BLaER1 treated with 17β-estradiol and CSF1 and Interleukin-3, amounts not matched to agents 10 nM and 100 nM (cell line): Measurements from ENCODE around the gene SPRYD3.

Experiments used
- H3K27ac ChIP-seq, 11 experiments: shearing (Covaris generic); formaldehyde crosslinking; 2 replicates each; pipeline ENCODE4 v1.8.1; 2022
- H3K27me3 ChIP-seq, 11 experiments: shearing (Covaris generic); formaldehyde crosslinking; 2 replicates each; pipeline ENCODE4 v1.8.1; 2022
- H3K36me3 ChIP-seq, 11 experiments: shearing (Covaris generic); formaldehyde crosslinking; 2 replicates each; pipeline ENCODE4 v1.8.1; 2022
- H3K4me1 ChIP-seq, 10 experiments: shearing (Covaris generic); formaldehyde crosslinking; 2 replicates each; pipeline ENCODE4 v1.8.1; 2022
- H3K4me2 ChIP-seq, 11 experiments: shearing (Covaris generic); formaldehyde crosslinking; 2 replicates each; pipeline ENCODE4 v1.8.1; 2022
- H3K4me3 ChIP-seq, 10 experiments: shearing (Covaris generic); formaldehyde crosslinking; 2 replicates each; pipeline ENCODE4 v1.8.1; 2022
- H3K9ac ChIP-seq, 11 experiments: shearing (Covaris generic); formaldehyde crosslinking; 2 replicates each; pipeline ENCODE4 v1.8.1; 2022
- H3K9me3 ChIP-seq, 11 experiments: shearing (Covaris generic); formaldehyde crosslinking; replicated peaks in 1 of 11; 2 replicates each; pipeline ENCODE4 v1.8.1; 2022
- H4K20me1 ChIP-seq, 11 experiments: shearing (Covaris generic); formaldehyde crosslinking; 2 replicates each; pipeline ENCODE4 v1.8.1; 2022
- Cebpa-rat ChIP-seq, 11 experiments: shearing (Covaris generic); IDR thresholded peaks; 2 replicates each; pipeline ENCODE4 v1.8.1; 2022

SPRYD3 gene

GRCh38 chr12:53079226-53080117, at the start of gene SPRYD3:
Gene SPRYD3, minus strand, starts transcription at chr12:53079390. Its CDS starts 57 bp downstream, at chr12:53079333.
- TF ChIP-seq Cebpa-rat (IDR thresholded peaks at IDR 0.05), result no peak
- Histone ChIP-seq H3K27me3 (no peaks in the 10 kb centered on the region), H3K36me3 (peaks cover 23 to 35% (median 29%) of the 10 kb centered on the region in 11 experiments), H3K27ac (peak within 1 kb of the TSS; percentile 68 to 90 (median 85)), H4K20me1 (no peaks in the 10 kb centered on the region), H3K4me3 (peak within 1 kb of the TSS; percentile 66 to 83 (median 76)), H3K9ac (peak within 1 kb of the TSS; percentile 77 to 90 (median 83)), H3K4me2 (peak within 1 kb of the TSS; percentile 93 to 98 (median 95)), H3K4me1 (peaks cover 18 to 32% (median 22%) of the 10 kb centered on the region in 10 experiments), H3K9me3 (peaks cover 0 to 11% (median 6%) of the 10 kb centered on the region in 11 experiments; a peak in 12 of 22 replicates)

GRCh38 chr12:53127169-53127568, 48.0 kb upstream of the SPRYD3 start:
- Histone ChIP-seq H3K4me3 (no peak overlapping the region), H3K36me3 (no peaks in the 10 kb centered on the region), H4K20me1 (no peaks in the 10 kb centered on the region), H3K4me2 (peak overlapping the region in 3 of 11 experiments; percentile 12 to 48 (median 26); a peak in 6 of 22 replicates), H3K9me3 (no peaks in the 10 kb centered on the region), H3K27ac (no peak overlapping the region), H3K27me3 (no peaks in the 10 kb centered on the region), H3K4me1 (peaks cover 0 to 46% (median 0%) of the 10 kb centered on the region in 10 experiments; a peak in 6 of 20 replicates), H3K9ac (no peak overlapping the region)
- no peak for TF ChIP-seq Cebpa-rat (IDR thresholded peaks at IDR 0.05)

GRCh38 chr12:53124352-53124723, 45.1 kb upstream of the SPRYD3 start:
- no peak overlapping the region for H3K4me3 ChIP-seq
- H3K27me3 ChIP-seq, result no peaks in the 10 kb centered on the region
- peaks cover 0 to 28% (median 0%) of the 10 kb centered on the region in 10 experiments; a peak in 6 of 20 replicates for H3K4me1 ChIP-seq
- no peaks in the 10 kb centered on the region for H3K36me3 ChIP-seq
- no peak overlapping the region for H3K27ac ChIP-seq
- H3K4me2 ChIP-seq, result no peak overlapping the region
- no peaks in the 10 kb centered on the region for H3K9me3 ChIP-seq
- H3K9ac ChIP-seq, result no peak overlapping the region
- TF ChIP-seq Cebpa-rat (IDR thresholded peaks at IDR 0.05), result no peak
- H4K20me1 ChIP-seq, result no peaks in the 10 kb centered on the region

- no peak overlapping the region for H3K4me3 ChIP-seq
- H4K20me1 ChIP-seq, result no peaks in the 10 kb centered on the region
- peaks cover 0 to 22% (median 0%) of the 10 kb centered on the region in 10 experiments; a peak in 6 of 20 replicates for H3K4me1 ChIP-seq
- no peak overlapping the region for H3K4me2 ChIP-seq
- H3K36me3 ChIP-seq, result no peaks in the 10 kb centered on the region
- no peak for TF ChIP-seq Cebpa-rat (IDR thresholded peaks at IDR 0.05)
- no peaks in the 10 kb centered on the region for H3K27me3 ChIP-seq
- H3K27ac ChIP-seq, result no peak overlapping the region
- no peak overlapping the region for H3K9ac ChIP-seq
- no peaks in the 10 kb centered on the region for H3K9me3 ChIP-seq
Observed at GRCh38 chr12:53123578-53124351, 44.6 kb upstream of the SPRYD3 start.

- no peaks in the 10 kb centered on the region for H4K20me1 ChIP-seq
- H3K9ac ChIP-seq, result no peak overlapping the region
- no peak overlapping the region for H3K4me3 ChIP-seq
- H3K4me1 ChIP-seq, result peaks cover 0 to 14% (median 0%) of the 10 kb centered on the region in 10 experiments; a peak in 6 of 20 replicates
- no peaks in the 10 kb centered on the region for H3K36me3 ChIP-seq
- no peak overlapping the region for H3K27ac ChIP-seq
- H3K27me3 ChIP-seq, result no peaks in the 10 kb centered on the region
- TF ChIP-seq Cebpa-rat (IDR thresholded peaks at IDR 0.05), result no peak
- no peaks in the 10 kb centered on the region for H3K9me3 ChIP-seq
- H3K4me2 ChIP-seq, result no peak overlapping the region
Observed at GRCh38 chr12:53122961-53123468, 43.8 kb upstream of the SPRYD3 start.

GRCh38 chr12:53120685-53121525, 41.7 kb upstream of the SPRYD3 start:
- H3K27me3 ChIP-seq, result no peaks in the 10 kb centered on the region
- no peak for TF ChIP-seq Cebpa-rat (IDR thresholded peaks at IDR 0.05)
- H3K9ac ChIP-seq, result no peak overlapping the region
- H3K9me3 ChIP-seq, result no peaks in the 10 kb centered on the region
- no peak overlapping the region for H3K4me3 ChIP-seq
- H3K36me3 ChIP-seq, result no peaks in the 10 kb centered on the region
- no peaks in the 10 kb centered on the region for H3K4me1 ChIP-seq
- H3K4me2 ChIP-seq, result no peak overlapping the region
- H4K20me1 ChIP-seq, result no peaks in the 10 kb centered on the region
- H3K27ac ChIP-seq, result no peak overlapping the region

GRCh38 chr12:53118751-53119300, 39.6 kb upstream of the SPRYD3 start:
- Histone ChIP-seq H3K4me2 (no peak overlapping the region), H4K20me1 (no peaks in the 10 kb centered on the region), H3K4me3 (no peak overlapping the region), H3K27me3 (no peaks in the 10 kb centered on the region), H3K27ac (no peak overlapping the region), H3K36me3 (no peaks in the 10 kb centered on the region), H3K9me3 (no peaks in the 10 kb centered on the region), H3K4me1 (no peaks in the 10 kb centered on the region), H3K9ac (no peak overlapping the region)
- TF ChIP-seq Cebpa-rat (IDR thresholded peaks at IDR 0.05), result no peak

GRCh38 chr12:53115891-53116648, 36.9 kb upstream of the SPRYD3 start:
- Histone ChIP-seq H3K36me3 (no peaks in the 10 kb centered on the region), H3K9ac (no peak overlapping the region), H3K4me2 (no peak overlapping the region), H3K9me3 (no peaks in the 10 kb centered on the region), H3K4me1 (no peaks in the 10 kb centered on the region), H3K4me3 (no peak overlapping the region), H3K27ac (no peak overlapping the region), H3K27me3 (no peaks in the 10 kb centered on the region), H4K20me1 (no peaks in the 10 kb centered on the region)
- TF ChIP-seq Cebpa-rat (IDR thresholded peaks at IDR 0.05), result no peak
